Measurements from ENCODE around the gene COX17. TPM values are rescaled to one million over a fixed set of nuclear protein-coding genes. Genes with fewer than 3 reads are reported as not detected.

COX17 gene
- polyA plus RNA-seq, 3 donors = 23.0 to 83.6 (median 81.6) TPM

- Mint-ChIP-seq H3K4me1 (peaks cover 28% of the 10 kb centered on the region), H3K4me3 (peak overlapping the region in 1 of 2 donors; percentile 82), H3K27ac (no peak overlapping the region), H3K9me3 (peaks cover 5 to 10% (median 8%) of the 10 kb centered on the region in 7 donors), H3K27me3 (ENCODE audit: low read depth in 3 of 3) (peaks cover 2 to 18% (median 6%) of the 10 kb centered on the region in 3 donors), H3K36me3 (peaks cover 4 to 6% of the 10 kb centered on the region in 2 donors)
- no peak overlapping the region for H3K4me2 ChIP-seq (replicated peaks; ENCODE audit: extremely low read depth, low read length, poor library complexity, severe bottlenecking)
- WGBS (ENCODE audit: insufficient coverage) = no CpG with 5 or more reads among the region's 8 CpGs
- no peaks in the 10 kb centered on the region for H4K20me1 ChIP-seq (ENCODE audit: insufficient read depth, low read length)
- H3K36me3 ChIP-seq (replicated peaks in 1 of 2; ENCODE audit: control insufficient read depth in 1 of 2, insufficient read depth in 2 of 2, low read length in 2 of 2) = no peaks in the 10 kb centered on the region
- peaks cover 4 to 6% of the 10 kb centered on the region in 2 donors for H3K27me3 ChIP-seq (ENCODE audit: control insufficient read depth in 2 of 2, insufficient read depth in 2 of 2, low read length in 2 of 2)
- intact Hi-C loops (cut with micrococcal nuclease) = loop anchor here in 1 of 2 donors (5.0 to 10.0 kb wide), 2 partner anchors 242 to 391 kb away; partner anchors contain the start of genes GSK3B and TMEM39A
- H3K4me1 ChIP-seq (ENCODE audit: control insufficient read depth in 1 of 2, insufficient read depth in 2 of 2, low read length in 2 of 2) = peaks cover 32 to 34% of the 10 kb centered on the region in 2 donors
- no peak overlapping the region for H2AFZ ChIP-seq (ENCODE audit: insufficient read depth, low read depth, low read length, poor library complexity, severe bottlenecking)
- DNase-seq = no peak
- H3K4me3 ChIP-seq (replicated peaks in 1 of 3; ENCODE audit: low read depth in 2 of 3, low read length in 3 of 3) = no peak overlapping the region
- no peak overlapping the region for H3K9ac ChIP-seq (ENCODE audit: insufficient read depth, low read length, poor library complexity, severe bottlenecking)
- H3K27ac ChIP-seq (ENCODE audit: low read depth in 1 of 2, low read length in 2 of 2) = no peak overlapping the region
- H3K9me3 ChIP-seq (replicated peaks in 1 of 2; ENCODE audit: control insufficient read depth in 1 of 2, insufficient read depth in 1 of 2, low read length in 2 of 2) = peaks cover 6 to 9% of the 10 kb centered on the region in 2 donors
- TF ChIP-seq, protein P1, sequence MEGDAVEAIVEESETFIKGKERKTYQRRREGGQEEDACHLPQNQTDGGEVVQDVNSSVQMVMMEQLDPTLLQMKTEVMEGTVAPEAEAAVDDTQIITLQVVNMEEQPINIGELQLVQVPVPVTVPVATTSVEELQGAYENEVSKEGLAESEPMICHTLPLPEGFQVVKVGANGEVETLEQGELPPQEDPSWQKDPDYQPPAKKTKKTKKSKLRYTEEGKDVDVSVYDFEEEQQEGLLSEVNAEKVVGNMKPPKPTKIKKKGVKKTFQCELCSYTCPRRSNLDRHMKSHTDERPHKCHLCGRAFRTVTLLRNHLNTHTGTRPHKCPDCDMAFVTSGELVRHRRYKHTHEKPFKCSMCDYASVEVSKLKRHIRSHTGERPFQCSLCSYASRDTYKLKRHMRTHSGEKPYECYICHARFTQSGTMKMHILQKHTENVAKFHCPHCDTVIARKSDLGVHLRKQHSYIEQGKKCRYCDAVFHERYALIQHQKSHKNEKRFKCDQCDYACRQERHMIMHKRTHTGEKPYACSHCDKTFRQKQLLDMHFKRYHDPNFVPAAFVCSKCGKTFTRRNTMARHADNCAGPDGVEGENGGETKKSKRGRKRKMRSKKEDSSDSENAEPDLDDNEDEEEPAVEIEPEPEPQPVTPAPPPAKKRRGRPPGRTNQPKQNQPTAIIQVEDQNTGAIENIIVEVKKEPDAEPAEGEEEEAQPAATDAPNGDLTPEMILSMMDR (IDR thresholded peaks at IDR 0.05) = no peak
- no peaks in the 10 kb centered on the region for H3K79me2 ChIP-seq (ENCODE audit: insufficient read depth, low read length)
Observed at GRCh38 chr3:119703820-119704531, 26.8 kb upstream of the COX17 start.

DNA sequence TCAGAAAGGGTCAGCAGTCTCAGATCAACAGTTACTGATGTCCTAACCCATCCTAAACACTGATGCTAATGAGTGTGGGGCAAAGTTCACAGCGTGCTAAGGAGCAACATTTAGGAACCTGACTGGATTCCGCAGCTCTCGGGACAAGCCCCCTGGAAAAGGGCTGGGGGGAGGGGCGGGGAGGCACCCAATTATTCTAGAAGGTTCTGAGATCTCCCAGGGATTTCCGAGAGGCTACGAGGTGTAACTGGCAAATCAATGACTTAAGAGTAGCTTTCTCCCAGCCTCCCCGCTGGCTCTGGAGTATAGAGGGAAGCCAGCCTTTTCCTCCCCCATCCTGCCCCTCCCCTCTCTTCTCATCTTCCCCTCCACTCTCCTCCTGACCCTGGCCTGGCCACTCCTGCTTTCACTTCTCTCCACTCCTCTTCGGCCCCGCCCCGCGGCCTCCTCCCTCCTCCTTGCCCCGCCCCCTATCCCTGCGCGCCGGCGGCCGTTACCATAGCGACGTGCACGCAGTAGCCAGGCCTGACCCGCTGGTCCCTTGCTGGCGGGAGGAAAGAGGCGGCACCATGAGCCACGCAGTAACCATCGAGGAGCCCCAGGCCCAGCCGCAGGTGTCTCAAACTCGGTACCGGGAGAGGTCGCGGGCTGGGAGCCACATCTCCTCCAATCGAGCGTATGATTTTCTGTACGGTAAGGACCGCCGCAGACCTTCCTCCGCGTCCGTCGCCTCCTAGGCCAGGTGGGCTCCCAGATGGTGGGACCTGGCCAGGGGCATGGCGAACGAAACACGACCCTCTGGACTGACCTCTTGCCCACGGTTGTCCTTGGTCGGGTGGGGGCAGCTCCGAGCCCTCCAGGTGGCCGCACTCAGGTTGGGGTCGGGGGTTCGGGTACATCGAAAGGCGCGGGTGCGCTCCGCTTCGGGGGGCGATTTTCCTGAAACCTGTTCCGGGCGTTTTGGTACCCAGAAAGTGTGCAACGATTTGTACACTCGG, 25.6 kb upstream of the COX17 start, which contains the start of gene CFAP91:
TSS of gene CFAP91 (plus strand) at position 493 of the 998 bp plus-strand sequence. CDS start at position 570, 77 bp downstream.
- Histone ChIP-seq H3K79me2 (ENCODE audit: insufficient read depth, low read length) (no peaks in the 10 kb centered on the region), H3K9me3 (replicated peaks in 1 of 2; ENCODE audit: control insufficient read depth in 1 of 2, insufficient read depth in 1 of 2, low read length in 2 of 2) (peaks cover 6 to 9% of the 10 kb centered on the region in 2 donors), H4K20me1 (ENCODE audit: insufficient read depth, low read length) (no peaks in the 10 kb centered on the region), H3K27me3 (ENCODE audit: control insufficient read depth in 2 of 2, insufficient read depth in 2 of 2, low read length in 2 of 2) (peaks cover 4 to 6% of the 10 kb centered on the region in 2 donors), H3K4me2 (replicated peaks; ENCODE audit: extremely low read depth, low read length, poor library complexity, severe bottlenecking) (peak within 1 kb of the TSS; percentile 73), H3K4me1 (ENCODE audit: control insufficient read depth in 1 of 2, insufficient read depth in 2 of 2, low read length in 2 of 2) (peaks cover 32 to 34% of the 10 kb centered on the region in 2 donors), H2AFZ (ENCODE audit: insufficient read depth, low read depth, low read length, poor library complexity, severe bottlenecking) (peak within 1 kb of the TSS; percentile 82), H3K4me3 (replicated peaks in 1 of 3; ENCODE audit: low read depth in 2 of 3, low read length in 3 of 3) (peak within 1 kb of the TSS; percentile 15 to 70 (median 35)), H3K27ac (ENCODE audit: low read depth in 1 of 2, low read length in 2 of 2) (peak within 1 kb of the TSS; percentile 38 to 70), H3K36me3 (replicated peaks in 1 of 2; ENCODE audit: control insufficient read depth in 1 of 2, insufficient read depth in 2 of 2, low read length in 2 of 2) (no peaks in the 10 kb centered on the region), H3K9ac (ENCODE audit: insufficient read depth, low read length, poor library complexity, severe bottlenecking) (no peak within 1 kb of the TSS)
- Mint-ChIP-seq H3K27ac (peak within 1 kb of the TSS in 6 of 7 donors; percentile 26 to 88 (median 84)), H3K4me3 (peak within 1 kb of the TSS; percentile 66 to 82), H3K36me3 (peaks cover 4 to 6% of the 10 kb centered on the region in 2 donors), H3K4me1 (peaks cover 28% of the 10 kb centered on the region), H3K27me3 (ENCODE audit: low read depth in 3 of 3) (peaks cover 2 to 18% (median 6%) of the 10 kb centered on the region in 3 donors), H3K9me3 (peaks cover 5 to 10% (median 8%) of the 10 kb centered on the region in 7 donors)
- intact Hi-C loops (cut with micrococcal nuclease) = loop anchor here in 1 of 2 donors (5.0 to 10.0 kb wide), 2 partner anchors 241 to 392 kb away; partner anchors contain the start of genes GSK3B and TMEM39A
- WGBS (ENCODE audit: insufficient coverage) = 12% methylated on average over 49 of the region's 59 CpGs
- peak; percentile 94 to 98 (median 97) for DNase-seq
- TF ChIP-seq, protein P1 (IDR thresholded peaks at IDR 0.05) = no peak
